Inflammatory macrophage treated with lipopolysaccharide for 1 hour (primary cell): ENCODE results near the gene ARHGAP4.

Experiments used
- DNase-seq, 2 donors: peaks; one replicate each; pipeline ENCODE4 v3.0.0-alpha.2; 2020 to 2022

The ARHGAP4 gene

GRCh38 chrX:153924149-153924861 is 1.8 kb downstream of the ARHGAP4 start:
- peak; percentile 52 to 61 for DNase-seq

- no peak for DNase-seq
These were observed 2.9 kb downstream of the ARHGAP4 start for GRCh38 chrX:153922932-153923857.

- DNase-seq: no peak
These were observed 4.3 kb downstream of the ARHGAP4 start for GRCh38 chrX:153921511-153922446.

GRCh38 chrX:153921070-153921469 is 5.0 kb downstream of the ARHGAP4 start:
- DNase-seq: no peak

- no peak for DNase-seq
These were observed 5.5 kb downstream of the ARHGAP4 start for GRCh38 chrX:153920546-153920945.

- DNase-seq: no peak
These were observed 6.8 kb downstream of the ARHGAP4 start for GRCh38 chrX:153919281-153919680.

GRCh38 chrX:153917869-153918268 is 8.2 kb downstream of the ARHGAP4 start:
- no peak for DNase-seq

GRCh38 chrX:153913701-153914100 is 12.4 kb downstream of the ARHGAP4 start:
- DNase-seq: no peak

GRCh38 chrX:153913211-153913610 is 12.9 kb downstream of the ARHGAP4 start:
- no peak for DNase-seq

GRCh38 chrX:153911798-153912197 is 14.3 kb downstream of the ARHGAP4 start:
- DNase-seq: no peak

GRCh38 chrX:153910446-153910845 is 15.6 kb downstream of the ARHGAP4 start:
- no peak for DNase-seq

GRCh38 chrX:153909980-153910360 is 16.1 kb downstream of the ARHGAP4 start:
- no peak for DNase-seq

- no peak for DNase-seq
These were observed 16.8 kb downstream of the ARHGAP4 start for GRCh38 chrX:153909024-153909979.

- no peak for DNase-seq
These were observed 17.7 kb downstream of the ARHGAP4 start for GRCh38 chrX:153908219-153908860.

GRCh38 chrX:153907456-153907855 is 18.6 kb downstream of the ARHGAP4 start:
- DNase-seq: no peak

- no peak for DNase-seq
These were observed 19.7 kb downstream of the ARHGAP4 start for GRCh38 chrX:153906126-153906917.

GRCh38 chrX:153905481-153906095 is 20.5 kb downstream of the ARHGAP4 start:
- no peak for DNase-seq

GRCh38 chrX:153903991-153904957 is 21.8 kb downstream of the ARHGAP4 start, which contains the start of gene AVPR2:
Gene AVPR2, plus strand, starts transcription at chrX:153904673. Its CDS starts 473 bp downstream, at chrX:153905146.
- DNase-seq: no peak
